ENCODE data around the gene EXD1.

- TF ChIP-seq CTCF (IDR thresholded peaks at IDR 0.05; ENCODE audit: low read length) (no peak), EZH2phosphoT487 (IDR thresholded peaks at IDR 0.05; ENCODE audit: low read length) (no peak), EZH2 (optimal IDR thresholded peaks at IDR 0.05; ENCODE audit: low read depth, low read length) (no peak)
Observed at GRCh38 chr15:41207687-41208448, 22.7 kb downstream of the EXD1 start.
